ENCODE results near the gene NLRP9.
A peak's percentile ranks its signal among the peaks of the same experiment; 100 is the strongest.

The NLRP9 gene

DNA sequence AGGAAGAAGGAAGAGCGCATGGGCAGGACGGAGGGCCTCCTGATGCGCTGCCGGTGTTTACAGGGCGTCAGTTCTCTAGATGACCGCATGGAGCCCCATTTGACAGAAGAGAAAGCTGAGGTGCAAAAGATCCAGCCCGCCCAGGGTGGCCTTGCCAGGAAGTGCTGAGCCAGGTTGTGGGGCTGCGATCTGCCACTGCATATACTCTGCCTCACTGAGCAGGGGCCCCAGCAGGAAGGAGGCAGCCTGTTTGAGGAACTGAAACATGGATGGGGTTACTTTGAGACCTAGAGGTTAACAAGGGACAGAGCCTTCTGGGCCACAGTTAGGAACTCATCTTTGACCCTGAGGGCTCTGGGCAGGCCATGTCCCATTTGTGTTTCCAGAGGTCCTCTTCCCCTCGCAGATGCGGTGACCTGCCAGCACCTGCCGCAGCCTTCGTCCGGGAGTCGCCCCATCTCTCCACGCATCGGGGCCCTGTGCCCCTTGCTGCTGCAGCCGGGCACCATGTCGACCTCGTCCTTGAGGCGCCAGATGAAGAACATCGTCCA lies 60.0 kb downstream of the NLRP9 start:
- no peak overlapping the region for H2AFZ ChIP-seq (ENCODE audit: low read depth, low read length, severe bottlenecking)
- peaks cover 78% of the 10 kb centered on the region for H3K79me2 ChIP-seq (ENCODE audit: insufficient read depth, low read length)
- peak overlapping the region; percentile 90 for H3K27ac ChIP-seq (ENCODE audit: low read depth, low read length)
- peak overlapping the region; percentile 82 for H3K9ac ChIP-seq (ENCODE audit: low read length)
- peaks cover 46% of the 10 kb centered on the region for H3F3A ChIP-seq (ENCODE audit: insufficient read depth)
- H3K4me3 ChIP-seq (ENCODE audit: insufficient read depth, low read length, poor library complexity, severe bottlenecking) = peak overlapping the region; percentile 68
- no peak for TF ChIP-seq EZH2phosphoT487 (conservative IDR thresholded peaks at IDR 0.05; ENCODE audit: low read length)
- TF ChIP-seq, protein P1, sequence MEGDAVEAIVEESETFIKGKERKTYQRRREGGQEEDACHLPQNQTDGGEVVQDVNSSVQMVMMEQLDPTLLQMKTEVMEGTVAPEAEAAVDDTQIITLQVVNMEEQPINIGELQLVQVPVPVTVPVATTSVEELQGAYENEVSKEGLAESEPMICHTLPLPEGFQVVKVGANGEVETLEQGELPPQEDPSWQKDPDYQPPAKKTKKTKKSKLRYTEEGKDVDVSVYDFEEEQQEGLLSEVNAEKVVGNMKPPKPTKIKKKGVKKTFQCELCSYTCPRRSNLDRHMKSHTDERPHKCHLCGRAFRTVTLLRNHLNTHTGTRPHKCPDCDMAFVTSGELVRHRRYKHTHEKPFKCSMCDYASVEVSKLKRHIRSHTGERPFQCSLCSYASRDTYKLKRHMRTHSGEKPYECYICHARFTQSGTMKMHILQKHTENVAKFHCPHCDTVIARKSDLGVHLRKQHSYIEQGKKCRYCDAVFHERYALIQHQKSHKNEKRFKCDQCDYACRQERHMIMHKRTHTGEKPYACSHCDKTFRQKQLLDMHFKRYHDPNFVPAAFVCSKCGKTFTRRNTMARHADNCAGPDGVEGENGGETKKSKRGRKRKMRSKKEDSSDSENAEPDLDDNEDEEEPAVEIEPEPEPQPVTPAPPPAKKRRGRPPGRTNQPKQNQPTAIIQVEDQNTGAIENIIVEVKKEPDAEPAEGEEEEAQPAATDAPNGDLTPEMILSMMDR (IDR thresholded peaks at IDR 0.05; ENCODE audit: insufficient read depth, low read length, poor library complexity, severe bottlenecking) = no peak
- no peaks in the 10 kb centered on the region for H3K9me3 ChIP-seq (ENCODE audit: insufficient read depth, low read length)
- H3K9me2 ChIP-seq (replicated peaks; ENCODE audit: insufficient read depth, low read length) = no peaks in the 10 kb centered on the region
- H3K4me2 ChIP-seq (ENCODE audit: low read depth, low read length, poor library complexity, severe bottlenecking) = peak overlapping the region; percentile 90
- H3K27me3 ChIP-seq (ENCODE audit: low read length) = no peaks in the 10 kb centered on the region
- no peaks in the 10 kb centered on the region; the same call in 1 of the 2 replicates for H4K20me1 ChIP-seq (ENCODE audit: low read depth, low read length)
- H3K36me3 ChIP-seq (ENCODE audit: low read length) = peaks cover 7% of the 10 kb centered on the region; the same call in 1 of the 2 replicates

DNA sequence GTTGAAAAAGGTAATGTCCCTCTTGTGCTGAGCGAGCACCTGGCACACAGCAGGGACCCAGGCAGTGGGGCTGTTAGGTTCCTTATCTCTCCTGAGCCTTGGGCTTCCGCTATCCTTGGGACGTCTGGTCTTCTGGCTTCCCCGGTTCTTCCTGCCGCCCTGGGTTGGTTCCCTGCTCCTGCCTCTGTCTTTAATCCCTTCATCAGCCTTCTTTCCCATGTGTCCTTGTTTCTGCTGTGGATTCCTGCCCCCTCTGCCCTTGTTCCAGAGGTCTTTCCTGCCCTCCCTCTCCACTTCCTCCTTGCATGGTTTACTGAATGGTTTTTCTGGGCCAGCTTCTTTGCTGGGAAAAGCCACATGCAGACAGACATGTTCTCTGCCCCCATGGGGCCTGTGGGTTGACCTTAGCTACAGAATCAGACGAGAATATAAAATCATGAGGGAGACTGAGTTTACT lies 60.6 kb downstream of the NLRP9 start:
- H3K27me3 ChIP-seq (ENCODE audit: low read length) = no peaks in the 10 kb centered on the region
- no peak overlapping the region for H2AFZ ChIP-seq (ENCODE audit: low read depth, low read length, severe bottlenecking)
- TF ChIP-seq, protein P1 (IDR thresholded peaks at IDR 0.05; ENCODE audit: insufficient read depth, low read length, poor library complexity, severe bottlenecking) = no peak
- H3K36me3 ChIP-seq (ENCODE audit: low read length) = peaks cover 7% of the 10 kb centered on the region; the same call in 1 of the 2 replicates
- H3K9ac ChIP-seq (ENCODE audit: low read length) = peak overlapping the region; percentile 82
- H3K9me2 ChIP-seq (replicated peaks; ENCODE audit: insufficient read depth, low read length) = no peaks in the 10 kb centered on the region
- H3K27ac ChIP-seq (ENCODE audit: low read depth, low read length) = peak overlapping the region; percentile 90
- H4K20me1 ChIP-seq (ENCODE audit: low read depth, low read length) = no peaks in the 10 kb centered on the region; the same call in 1 of the 2 replicates
- peak overlapping the region; percentile 68 for H3K4me3 ChIP-seq (ENCODE audit: insufficient read depth, low read length, poor library complexity, severe bottlenecking)
- no peaks in the 10 kb centered on the region for H3K9me3 ChIP-seq (ENCODE audit: insufficient read depth, low read length)
- peaks cover 51% of the 10 kb centered on the region for H3F3A ChIP-seq (ENCODE audit: insufficient read depth)
- H3K4me2 ChIP-seq (ENCODE audit: low read depth, low read length, poor library complexity, severe bottlenecking) = peak overlapping the region; percentile 90
- peaks cover 82% of the 10 kb centered on the region for H3K79me2 ChIP-seq (ENCODE audit: insufficient read depth, low read length)

DNA sequence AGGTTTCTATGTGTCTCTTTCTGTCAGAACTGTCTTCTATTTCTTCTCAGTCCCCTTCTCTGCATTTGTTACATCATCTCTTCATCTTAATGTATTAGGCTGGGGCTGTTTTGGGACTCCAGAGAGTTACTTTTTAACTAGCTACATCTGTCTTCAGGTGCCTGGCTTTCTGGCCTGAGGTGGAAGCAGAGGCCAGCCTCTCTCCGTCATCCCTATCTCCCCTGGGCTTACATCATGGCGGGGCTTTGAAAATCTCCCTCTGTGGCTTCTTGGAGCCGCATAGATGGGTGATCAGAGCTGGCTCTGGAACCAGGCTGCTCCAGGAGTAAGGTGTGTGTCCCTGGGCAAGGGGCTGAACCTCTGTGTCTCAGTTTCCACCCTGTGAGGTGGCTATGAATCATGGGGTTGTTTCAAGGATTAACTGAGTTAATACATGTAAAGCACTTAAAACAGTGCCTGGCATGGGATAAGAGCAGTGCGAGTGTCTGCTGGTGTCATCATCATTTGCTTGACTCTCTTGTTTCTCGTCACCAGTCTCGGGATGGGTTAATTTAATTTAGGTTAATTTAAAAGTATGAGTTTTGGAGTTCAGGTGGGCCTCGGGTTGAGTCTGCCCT lies 61.2 kb downstream of the NLRP9 start:
- H3K79me2 ChIP-seq (ENCODE audit: insufficient read depth, low read length) = peaks cover 84% of the 10 kb centered on the region

More for the DNA sequence above, 61.2 kb downstream of the NLRP9 start:
- Histone ChIP-seq H3K9ac (ENCODE audit: low read length) (peak overlapping the region; percentile 82), H2AFZ (ENCODE audit: low read depth, low read length, severe bottlenecking) (no peak overlapping the region), H3K27ac (ENCODE audit: low read depth, low read length) (peak overlapping the region; percentile 90), H3K9me2 (replicated peaks; ENCODE audit: insufficient read depth, low read length) (no peaks in the 10 kb centered on the region), H3K36me3 (ENCODE audit: low read length) (peaks cover 12% of the 10 kb centered on the region; the same call in 1 of the 2 replicates), H4K20me1 (ENCODE audit: low read depth, low read length) (peaks cover 3% of the 10 kb centered on the region), H3K27me3 (ENCODE audit: low read length) (no peaks in the 10 kb centered on the region), H3F3A (ENCODE audit: insufficient read depth) (peaks cover 57% of the 10 kb centered on the region), H3K9me3 (ENCODE audit: insufficient read depth, low read length) (no peaks in the 10 kb centered on the region), H3K4me3 (ENCODE audit: insufficient read depth, low read length, poor library complexity, severe bottlenecking) (peak overlapping the region; percentile 68), H3K4me2 (ENCODE audit: low read depth, low read length, poor library complexity, severe bottlenecking) (peak overlapping the region; percentile 90)
- TF ChIP-seq, protein P1 (IDR thresholded peaks at IDR 0.05; ENCODE audit: insufficient read depth, low read length, poor library complexity, severe bottlenecking) = no peak
- TF ChIP-seq EZH2phosphoT487 (conservative IDR thresholded peaks at IDR 0.05; ENCODE audit: low read length) = no peak
